DND-41 (cell line): ENCODE data around the gene POFUT1.

ENCODE experiments used
- ATAC-seq: fragments of 200-7000 bp; cut with Tn5 transposase; 3 replicates; pipeline ENCODE4 v1.9.1; 2021; ENCODE audit warnings: low read depth; ENCODE audit not compliant: insufficient read depth
- DNase-seq: peaks from one replicate; pipeline ENCODE4 v3.0.0-alpha.2; 2020
- H2AFZ ChIP-seq: 2 replicates; pipeline ENCODE4 v1.6.0; 2012; ENCODE audit warnings: low read depth, low read length
- H3K27ac ChIP-seq: 2 replicates; pipeline ENCODE4 v1.5.1; 2012; ENCODE audit warnings: low read length, inconsistent platforms
- H3K27me3 ChIP-seq: fragments of 200-600 bp; sonication (generic); 2 replicates; pipeline ENCODE4 v1.6.0; 2012; ENCODE audit warnings: low read length, mild to moderate bottlenecking, inconsistent platforms; ENCODE audit not compliant: insufficient read depth, poor library complexity
- H3K36me3 ChIP-seq: 2 replicates; pipeline ENCODE4 v1.5.1; 2012; ENCODE audit warnings: low read length, inconsistent platforms; ENCODE audit not compliant: insufficient read depth
- H3K4me1 ChIP-seq: 2 replicates; pipeline ENCODE4 v1.5.1; 2012; ENCODE audit warnings: mild to moderate bottlenecking, low read length; ENCODE audit not compliant: insufficient read depth
- H3K4me2 ChIP-seq: 2 replicates; pipeline ENCODE4 v1.6.0; 2012; ENCODE audit warnings: mild to moderate bottlenecking, moderate library complexity, low read length, inconsistent platforms; ENCODE audit not compliant: insufficient read depth
- H3K4me3 ChIP-seq, 2 experiments: fragments of 200-600 bp in 1 of 2; shearing (Covaris generic) in 1 of 2; 2 replicates each; pipeline ENCODE4 v1.5.1; 2012 to 2016; ENCODE audit warnings: inconsistent platforms in 2 of 2, low read length in 2 of 2, mild to moderate bottlenecking in 2 of 2, low read depth in 1 of 2, moderate library complexity in 1 of 2
- H3K79me2 ChIP-seq: 2 replicates; pipeline ENCODE4 v1.6.0; 2012; ENCODE audit warnings: low read length, inconsistent platforms; ENCODE audit not compliant: insufficient read depth
- H3K9ac ChIP-seq: 2 replicates; pipeline ENCODE4 v1.6.0; 2012; ENCODE audit warnings: low read depth, mild to moderate bottlenecking, inconsistent platforms, low read length, moderate library complexity
- H3K9me3 ChIP-seq: 2 replicates; pipeline ENCODE4 v1.5.1; 2012; ENCODE audit warnings: low read length, moderate library complexity, mild to moderate bottlenecking, inconsistent platforms; ENCODE audit not compliant: insufficient read depth, severe bottlenecking
- H4K20me1 ChIP-seq: 2 replicates; pipeline ENCODE4 v1.6.0; 2012; ENCODE audit warnings: low read length; ENCODE audit not compliant: insufficient read depth
- CTCF ChIP-seq: IDR thresholded peaks from 2 replicates; pipeline ENCODE4 v1.5.1; 2012; ENCODE audit warnings: borderline replicate concordance, low read length, moderate library complexity, mild to moderate bottlenecking; ENCODE audit not compliant: poor library complexity, severe bottlenecking; ENCODE audit errors: extremely low read depth
- EZH2 ChIP-seq: IDR thresholded peaks from 3 replicates; pipeline ENCODE4 v1.6.1; 2012; ENCODE audit warnings: borderline replicate concordance, low read depth, mild to moderate bottlenecking, moderate library complexity, low read length, inconsistent platforms; ENCODE audit not compliant: severe bottlenecking

Gene POFUT1

GRCh38 chr20:32218156-32218900 is 10.6 kb downstream of the POFUT1 start:
- Histone ChIP-seq H2AFZ (no peak overlapping the region), H4K20me1 (no peaks in the 10 kb centered on the region), H3K9me3 (no peaks in the 10 kb centered on the region), H3K36me3 (peaks cover 85% of the 10 kb centered on the region), H3K4me2 (no peak overlapping the region), H3K27me3 (no peaks in the 10 kb centered on the region), H3K4me1 (no peaks in the 10 kb centered on the region), H3K4me3 (no peak overlapping the region), H3K9ac (no peak overlapping the region), H3K79me2 (peaks cover 3% of the 10 kb centered on the region; the same call in 1 of the 2 replicates), H3K27ac (no peak overlapping the region)
- ATAC-seq (no peak), DNase-seq (no peak)
- TF ChIP-seq CTCF (no peak), EZH2 (no peak)

- H3K4me1 ChIP-seq, result no peaks in the 10 kb centered on the region
- DNase-seq (no peak), ATAC-seq (no peak)
- no peak overlapping the region for H3K4me3 ChIP-seq
- no peak overlapping the region for H2AFZ ChIP-seq
- H3K27ac ChIP-seq, result no peak overlapping the region
- no peaks in the 10 kb centered on the region; the same call in 1 of the 2 replicates for H4K20me1 ChIP-seq
- H3K9ac ChIP-seq, result no peak overlapping the region
- no peaks in the 10 kb centered on the region for H3K9me3 ChIP-seq
- no peaks in the 10 kb centered on the region for H3K79me2 ChIP-seq
- no peak for TF ChIP-seq EZH2
- TF ChIP-seq CTCF, result no peak
- no peaks in the 10 kb centered on the region for H3K27me3 ChIP-seq
- H3K36me3 ChIP-seq, result peaks cover 79% of the 10 kb centered on the region
- H3K4me2 ChIP-seq, result no peak overlapping the region
Measured at GRCh38 chr20:32224463-32224862, 16.8 kb downstream of the POFUT1 start.

GRCh38 chr20:32226391-32226790 is 18.7 kb downstream of the POFUT1 start:
- Histone ChIP-seq H4K20me1 (no peaks in the 10 kb centered on the region; the same call in 1 of the 2 replicates), H3K79me2 (no peaks in the 10 kb centered on the region), H3K4me1 (no peaks in the 10 kb centered on the region), H3K36me3 (peaks cover 76% of the 10 kb centered on the region), H3K4me3 (no peak overlapping the region), H3K9me3 (no peaks in the 10 kb centered on the region), H3K4me2 (no peak overlapping the region), H3K27ac (no peak overlapping the region), H3K9ac (no peak overlapping the region), H2AFZ (no peak overlapping the region), H3K27me3 (no peaks in the 10 kb centered on the region)
- DNase-seq (no peak), ATAC-seq (no peak)
- no peak for TF ChIP-seq EZH2

- ATAC-seq, result no peak
Measured at GRCh38 chr20:32227306-32227705, 19.6 kb downstream of the POFUT1 start.

More at GRCh38 chr20:32227306-32227705, 19.6 kb downstream of the POFUT1 start:
- H3K4me2 ChIP-seq, result no peak overlapping the region
- no peak overlapping the region for H2AFZ ChIP-seq
- no peaks in the 10 kb centered on the region for H3K9me3 ChIP-seq
- DNase-seq, result no peak
- peaks cover 77% of the 10 kb centered on the region for H3K36me3 ChIP-seq
- no peak overlapping the region for H3K4me3 ChIP-seq
- no peaks in the 10 kb centered on the region for H3K79me2 ChIP-seq
- TF ChIP-seq EZH2 (no peak), CTCF (no peak)
- H3K4me1 ChIP-seq, result no peaks in the 10 kb centered on the region
- no peak overlapping the region for H3K9ac ChIP-seq
- H3K27ac ChIP-seq, result no peak overlapping the region
- H3K27me3 ChIP-seq, result no peaks in the 10 kb centered on the region
- no peaks in the 10 kb centered on the region; the same call in 1 of the 2 replicates for H4K20me1 ChIP-seq
